Stimulated activated CD4-positive, alpha-beta T cell treated with anti-CD3 and anti-CD28 coated beads, Interleukin-15, amount 100 ng/mL, for 48 hours (primary cell): ENCODE results near the gene C4B.

Experiments used
- DNase-seq, 2 donors: peaks; one replicate each; pipeline ENCODE4 v3.0.0-alpha.2; 2020; ENCODE audit warnings: low read depth in 2 of 2

C4B gene

GRCh38 chr6:32081168-32081990 lies 66.8 kb downstream of the C4B start:
- DNase-seq, result no peak

- no peak for DNase-seq
Measured at GRCh38 chr6:32082478-32082877, 67.9 kb downstream of the C4B start.

GRCh38 chr6:32082935-32083334 lies 68.3 kb downstream of the C4B start:
- no peak for DNase-seq

- no peak for DNase-seq
Measured at GRCh38 chr6:32083812-32084768, 69.5 kb downstream of the C4B start.

GRCh38 chr6:32084780-32085179 lies 70.2 kb downstream of the C4B start:
- no peak for DNase-seq
